Adrenal gland (tissue), 12 donors: ENCODE measurements around the gene ABCG1. TPM values are rescaled to one million over a fixed set of nuclear protein-coding genes. Genes with fewer than 3 reads are reported as not detected.

Experiments used
- DNase-seq, 7 donors: peaks; one replicate each; pipeline ENCODE4 v3.0.0-alpha.2; 2019 to 2020
- H3K27ac ChIP-seq, 5 donors: fragments of 200-600 bp; sonication (generic) in 4 of 5; 1 replicate in 3 of 5; 2 replicates in 2 of 5; pipeline versions ENCODE4 v1.5.1 to v1.8.0; 2016 to 2020; ENCODE audit warnings: mild to moderate bottlenecking in 1 of 5
- H3K27me3 ChIP-seq: fragments of 200-600 bp; 2 replicates; pipeline ENCODE4 v1.8.0; 2021
- H3K36me3 ChIP-seq, 2 donors: fragments of 200-600 bp; replicated peaks in 1 of 2; 1 replicate in 1 of 2; 2 replicates in 1 of 2; pipeline versions ENCODE4 v1.5.1 to v1.8.0; 2018 to 2022
- H3K4me1 ChIP-seq, 2 donors: fragments of 200-600 bp; replicated peaks in 1 of 2; 1 replicate in 1 of 2; 2 replicates in 1 of 2; pipeline versions ENCODE4 v1.5.1 to v1.8.0; 2018 to 2021
- H3K4me3 ChIP-seq, 4 donors: fragments of 200-600 bp; sonication (generic) in 3 of 4; one replicate each; pipeline ENCODE4 v1.5.1; 2016 to 2018
- H3K9me3 ChIP-seq, 3 donors: fragments of 200-600 bp; sonication (generic) in 1 of 3; replicated peaks in 1 of 3; 1 replicate in 2 of 3; 2 replicates in 1 of 3; pipeline versions ENCODE4 v1.5.1 to v1.8.0; 2016 to 2021
- POLR2A ChIP-seq, 2 donors: fragments of 450-650 bp; IDR thresholded peaks; one replicate each; pipeline ENCODE4 v1.6.1; 2017; ENCODE audit warnings: antibody characterized with exemption in 2 of 2, mild to moderate bottlenecking in 2 of 2, moderate library complexity in 1 of 2
- WGBS, 4 donors: extraction: QIAGEN DNeasy Blood & Tissue Kit in 2 of 4; methylation state at CpG; one replicate each; pipeline versions ENCODE4 v1.1.5 to v1.1.7; 2013 to 2017; 5-methylcytosine and 5-hydroxymethylcytosine counted together
- intact Hi-C, 2 donors: fragments of 100-400 bp; cut with DNase I; formaldehyde crosslinking; loops; one replicate each; pipeline versions ENCODE4 v1.14.1 to v1.15.0; 2022 to 2023
- polyA plus RNA-seq, 3 donors: library from polyadenylated mRNA; stranded (reverse); fragments of 200-250 nt in 2 of 3; fragments of 350-450 nt in 1 of 3; fragmentation: Illumina TruSeq in 1 of 3; extraction: RNeasy Lipid Tissue Mini Kit (QIAGEN cat#74804) in 1 of 3; gene quantifications; one replicate each; pipeline ENCODE4 v1.2.3, GENCODE V29; 2013 to 2014
- total RNA-seq, 9 donors: library from RNA; depleted of rRNA in 4 of 9; stranded (reverse); fragments of >200 nt in 4 of 9; fragments of 120-200 nt in 1 of 9; fragmentation: NEBNext Ultra II Directional in 1 of 9; extraction: Animal tissue kit (Norgen Biotek cat#: 25700) in 1 of 9; gene quantifications; one replicate each; pipeline versions ENCODE4 v1.1.0 to v1.2.4, GENCODE V29; 2013 to 2023
- TF ChIP-seq, protein P1 (sequence below), 6 experiments: fragments of 450-650 bp in 4 of 6; fragments of 200-600 bp in 2 of 6; sonication (generic) in 1 of 6; IDR thresholded peaks; 1 replicate in 5 of 6; 2 replicates in 1 of 6; pipeline versions ENCODE4 v1.5.1 to v1.8.0; 2016 to 2021; ENCODE audit warnings: antibody characterized with exemption in 6 of 6, mild to moderate bottlenecking in 2 of 6, moderate library complexity in 1 of 6
- donor health status: healthy with polysubstance abuse.
- donor health status: Bipolar disorder and iron deficiency.
- donor health status: DM: yes; HTN: yes; CAD: no.
- donor health status: DM: no; HTN: no; CAD: no.
- donor health status: DM: no; HTN: no; CAD: no.
- donor health status: DM: yes; HTN: yes; CAD: no.

Gene ABCG1
- total and polyA plus RNA-seq, 12 donors, result 23.2 to 136 (median 67.9) TPM

DNA sequence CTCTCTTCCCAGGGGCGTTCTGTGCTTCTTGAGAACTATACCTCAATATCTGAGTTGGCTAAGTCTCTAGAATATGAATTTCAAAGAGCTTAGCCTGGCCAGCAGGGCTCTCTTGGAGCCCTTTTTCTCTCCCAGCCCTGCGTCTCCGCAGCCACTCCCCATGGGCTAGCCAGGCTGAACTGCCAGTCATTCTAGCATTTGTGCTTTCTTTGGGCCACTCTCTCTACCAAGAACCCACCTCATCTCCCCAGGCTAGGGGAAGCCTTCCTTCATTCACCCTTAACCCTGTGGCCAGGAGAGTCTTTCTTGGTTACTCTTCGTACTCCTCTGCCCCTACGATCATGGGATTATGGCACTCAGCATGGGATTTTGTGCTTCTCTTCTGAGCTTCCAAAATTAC, 18.2 kb downstream of the ABCG1 start:
- no peak for DNase-seq
- Histone ChIP-seq H3K4me3 (no peak overlapping the region), H3K36me3 (no peaks in the 10 kb centered on the region), H3K27me3 (no peaks in the 10 kb centered on the region), H3K4me1 (peaks cover 63 to 66% of the 10 kb centered on the region in 2 donors), H3K27ac (peak overlapping the region in 4 of 5 donors; percentile 4 to 97 (median 84)), H3K9me3 (no peaks in the 10 kb centered on the region)
- no peak for TF ChIP-seq POLR2A (IDR thresholded peaks at IDR 0.05)
- TF ChIP-seq, protein P1, sequence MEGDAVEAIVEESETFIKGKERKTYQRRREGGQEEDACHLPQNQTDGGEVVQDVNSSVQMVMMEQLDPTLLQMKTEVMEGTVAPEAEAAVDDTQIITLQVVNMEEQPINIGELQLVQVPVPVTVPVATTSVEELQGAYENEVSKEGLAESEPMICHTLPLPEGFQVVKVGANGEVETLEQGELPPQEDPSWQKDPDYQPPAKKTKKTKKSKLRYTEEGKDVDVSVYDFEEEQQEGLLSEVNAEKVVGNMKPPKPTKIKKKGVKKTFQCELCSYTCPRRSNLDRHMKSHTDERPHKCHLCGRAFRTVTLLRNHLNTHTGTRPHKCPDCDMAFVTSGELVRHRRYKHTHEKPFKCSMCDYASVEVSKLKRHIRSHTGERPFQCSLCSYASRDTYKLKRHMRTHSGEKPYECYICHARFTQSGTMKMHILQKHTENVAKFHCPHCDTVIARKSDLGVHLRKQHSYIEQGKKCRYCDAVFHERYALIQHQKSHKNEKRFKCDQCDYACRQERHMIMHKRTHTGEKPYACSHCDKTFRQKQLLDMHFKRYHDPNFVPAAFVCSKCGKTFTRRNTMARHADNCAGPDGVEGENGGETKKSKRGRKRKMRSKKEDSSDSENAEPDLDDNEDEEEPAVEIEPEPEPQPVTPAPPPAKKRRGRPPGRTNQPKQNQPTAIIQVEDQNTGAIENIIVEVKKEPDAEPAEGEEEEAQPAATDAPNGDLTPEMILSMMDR (IDR thresholded peaks at IDR 0.05), result no peak
- WGBS, 4 donors, result 89 to 98% (median 96%) methylated on average over 5 of the region's 5 CpGs
- intact Hi-C loops, result no loop called here

DNA sequence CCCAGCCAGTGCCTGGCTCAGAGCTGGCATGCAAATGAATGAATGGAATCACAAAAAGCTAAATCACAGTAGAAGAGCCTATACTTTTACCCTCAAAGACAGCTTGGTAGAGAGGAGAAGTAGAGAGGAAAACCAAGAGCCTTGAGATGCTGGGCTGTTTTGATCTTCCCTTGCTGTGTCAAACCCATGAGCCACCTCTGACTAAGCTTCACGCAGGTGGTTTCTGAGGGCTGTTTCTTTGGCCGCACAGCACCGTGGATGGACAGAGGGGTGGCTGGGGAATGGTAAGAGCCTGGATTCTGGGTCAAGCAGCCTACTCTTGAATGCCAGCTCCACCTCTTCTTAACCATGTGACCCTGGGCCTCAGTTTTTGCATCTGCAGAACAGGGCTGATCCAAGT, 18.6 kb downstream of the ABCG1 start:
- no peaks in the 10 kb centered on the region for H3K27me3 ChIP-seq
- DNase-seq, result peak in 1 of 7 donors; percentile 59
- no peaks in the 10 kb centered on the region for H3K9me3 ChIP-seq
- H3K4me3 ChIP-seq, result no peak overlapping the region
- TF ChIP-seq, protein P1 (IDR thresholded peaks at IDR 0.05), result no peak
- TF ChIP-seq POLR2A (IDR thresholded peaks at IDR 0.05), result peak in 1 of 2 donors; percentile 43
- H3K36me3 ChIP-seq, result no peaks in the 10 kb centered on the region
- H3K4me1 ChIP-seq, result peaks cover 61 to 62% of the 10 kb centered on the region in 2 donors
- intact Hi-C loops, result no loop called here
- 56 to 76% (median 64%) methylated on average over 3 of the region's 3 CpGs for WGBS, 4 donors
- peak overlapping the region in 4 of 5 donors; percentile 4 to 97 (median 84) for H3K27ac ChIP-seq

DNA sequence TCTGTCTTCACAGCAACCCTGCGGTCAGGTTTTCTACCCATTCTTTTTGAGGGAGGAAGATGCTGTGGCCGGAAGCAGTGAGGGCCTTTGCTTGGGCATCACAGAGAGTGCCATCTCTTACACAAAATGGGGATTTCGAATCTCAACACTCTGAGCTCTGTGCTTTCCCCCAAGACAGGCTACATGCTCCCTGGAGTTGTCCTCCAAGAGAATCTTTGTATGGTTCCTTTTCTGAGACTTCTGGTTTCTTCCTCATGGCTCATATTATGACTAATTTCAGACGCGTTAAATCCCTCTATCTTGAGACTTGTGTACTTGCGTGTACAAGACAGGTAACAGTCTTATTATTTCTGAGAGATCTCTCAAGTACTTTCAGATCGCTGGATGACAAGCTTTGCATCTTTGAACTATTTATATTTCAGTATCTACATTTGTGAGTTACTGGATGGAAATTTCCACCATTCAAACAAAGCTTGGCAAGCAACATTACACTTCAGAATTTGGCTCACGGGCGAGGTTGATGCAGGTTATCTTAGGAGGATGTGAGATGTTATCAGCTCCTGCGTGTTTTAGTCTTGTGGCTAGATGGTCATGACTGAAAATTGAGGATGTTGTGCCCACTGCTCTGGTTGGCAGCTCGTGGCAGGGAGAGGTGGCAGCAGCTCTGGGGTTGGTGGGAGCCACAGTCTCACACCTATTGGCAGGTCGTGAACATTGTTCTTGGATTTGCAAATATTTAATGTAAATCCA, 19.4 kb downstream of the ABCG1 start:
- intact Hi-C loops, result no loop called here

DNA sequence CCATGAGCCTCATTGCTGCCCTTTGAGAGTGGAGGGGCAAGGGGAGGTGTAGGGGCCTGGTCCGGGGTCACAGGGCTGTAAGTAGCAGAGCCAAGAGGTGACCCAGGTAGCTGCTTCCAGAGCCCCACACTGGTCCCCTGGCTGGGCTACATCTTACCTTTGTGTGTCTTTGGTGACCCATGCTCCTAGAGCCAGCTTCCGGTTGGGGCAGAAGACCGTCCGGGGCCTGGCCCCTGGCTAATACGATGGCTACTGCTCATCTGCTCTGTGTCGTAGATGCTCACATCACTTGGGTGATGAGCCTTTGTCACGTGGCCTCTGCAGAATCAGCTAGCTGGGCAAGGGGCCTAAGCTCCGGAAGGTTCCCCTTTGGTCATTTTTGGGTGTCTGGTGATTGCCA, 20.6 kb downstream of the ABCG1 start:
- 94 to 100% (median 97%) methylated on average over 1 to 8 of the region's 8 CpGs for WGBS, 4 donors
- peaks cover 48 to 50% of the 10 kb centered on the region in 2 donors for H3K4me1 ChIP-seq
- intact Hi-C loops, result no loop called here
- no peaks in the 10 kb centered on the region for H3K9me3 ChIP-seq
- no peaks in the 10 kb centered on the region for H3K27me3 ChIP-seq
- DNase-seq, result no peak
- H3K4me3 ChIP-seq, result no peak overlapping the region
- H3K36me3 ChIP-seq, result no peaks in the 10 kb centered on the region
- TF ChIP-seq, protein P1 (IDR thresholded peaks at IDR 0.05), result no peak
- no peak for TF ChIP-seq POLR2A (IDR thresholded peaks at IDR 0.05)
- H3K27ac ChIP-seq, result no peak overlapping the region

More for the DNA sequence above, 19.4 kb downstream of the ABCG1 start:
- DNase-seq, result peak in 4 of 7 donors; percentile 55 to 74 (median 70)
- Histone ChIP-seq H3K27me3 (no peaks in the 10 kb centered on the region), H3K36me3 (no peaks in the 10 kb centered on the region), H3K4me3 (no peak overlapping the region), H3K27ac (peak overlapping the region in 4 of 5 donors; percentile 4 to 97 (median 84)), H3K4me1 (peaks cover 54 to 55% of the 10 kb centered on the region in 2 donors), H3K9me3 (no peaks in the 10 kb centered on the region)
- peak in 1 of 2 donors; percentile 17 for TF ChIP-seq POLR2A (IDR thresholded peaks at IDR 0.05)
- TF ChIP-seq, protein P1 (IDR thresholded peaks at IDR 0.05), result no peak
- 50 to 58% (median 54%) methylated on average over 12 of the region's 12 CpGs for WGBS, 4 donors
